WTC11 (cell line): ENCODE measurements around the gene HLA-DMA. TPM values are rescaled to one million over a fixed set of nuclear protein-coding genes. Genes with fewer than 3 reads are reported as not detected.

Source experiments
- ATAC-seq: fragments of 200-7000 bp; cut with Tn5 transposase; 2 replicates; pipeline ENCODE4 v1.10.0; 2021; ENCODE audit warnings: mild to moderate bottlenecking, moderate library complexity
- CTCF ChIA-PET: fragments of 300-600 bp; sonication (Branson Sonifier 250); formaldehyde crosslinking; loops from one replicate; lab custom pipeline; 2021; ENCODE audit warnings: antibody characterized with exemption; lab: Charles Lee
- POLR2A ChIA-PET: fragments of 350-600 bp; sonication (Branson Sonifier 250); formaldehyde crosslinking; loops from one replicate; lab custom pipeline; 2021; ENCODE audit warnings: antibody characterized with exemption; lab: Charles Lee
- DNase-seq: peaks from one replicate; pipeline ENCODE4 v3.0.0; 2021; ENCODE audit warnings: low spot score
- H3K27ac Mint-ChIP-seq: 2 replicates; pipeline ENCODE4 v1.8.0; 2021; ENCODE audit warnings: mixed read lengths
- H3K27me3 Mint-ChIP-seq: 2 replicates; pipeline ENCODE4 v1.8.0; 2021; ENCODE audit warnings: low read depth, mild to moderate bottlenecking, moderate library complexity, mixed read lengths
- H3K36me3 Mint-ChIP-seq: 2 replicates; pipeline ENCODE4 v1.8.0; 2021; ENCODE audit warnings: mixed read lengths
- H3K4me1 Mint-ChIP-seq: 2 replicates; pipeline ENCODE4 v1.8.0; 2022; ENCODE audit warnings: mixed read lengths
- H3K4me3 Mint-ChIP-seq: 2 replicates; pipeline ENCODE4 v1.8.0; 2021; ENCODE audit warnings: mild to moderate bottlenecking, moderate library complexity, mixed read lengths
- H3K9me3 Mint-ChIP-seq: 2 replicates; pipeline ENCODE4 v1.8.0; 2021; ENCODE audit warnings: mixed read lengths
- ATF1 ChIP-seq: sonication (generic); formaldehyde crosslinking; IDR thresholded peaks from 2 replicates; pipeline ENCODE4 v1.8.1; 2023; ENCODE audit warnings: mild to moderate bottlenecking, moderate library complexity, missing genetic modification reagents
- CREM ChIP-seq: sonication (generic); formaldehyde crosslinking; IDR thresholded peaks from 2 replicates; pipeline ENCODE4 v1.8.1; 2022; ENCODE audit warnings: mild to moderate bottlenecking, missing genetic modification reagents, moderate library complexity
- ETV6 ChIP-seq: sonication (generic); formaldehyde crosslinking; IDR thresholded peaks from 2 replicates; pipeline ENCODE4 v1.8.1; 2022; ENCODE audit warnings: mild to moderate bottlenecking, missing genetic modification reagents
- NFYB ChIP-seq: sonication (generic); formaldehyde crosslinking; conservative IDR thresholded peaks from 2 replicates; pipeline ENCODE4 v1.8.0; 2022; ENCODE audit warnings: low read depth, missing genetic modification reagents
- NR1H2 ChIP-seq: sonication (generic); formaldehyde crosslinking; IDR thresholded peaks from 2 replicates; pipeline ENCODE4 v1.9.0; 2021; ENCODE audit warnings: mild to moderate bottlenecking, moderate library complexity, missing genetic modification reagents
- NR2C2 ChIP-seq: sonication (generic); formaldehyde crosslinking; IDR thresholded peaks from 2 replicates; pipeline ENCODE4 v1.8.0; 2022; ENCODE audit warnings: mild to moderate bottlenecking, missing genetic modification reagents
- SOX15 ChIP-seq: fragments of 250-450 bp; sonication (Bioruptor Pico); IDR thresholded peaks from 2 replicates; pipeline ENCODE4 v1.9.0; 2021; ENCODE audit warnings: mild to moderate bottlenecking
- SP1 ChIP-seq: sonication (generic); formaldehyde crosslinking; conservative IDR thresholded peaks from 2 replicates; pipeline ENCODE4 v1.8.1; 2022; ENCODE audit warnings: missing genetic modification reagents
- ZBTB21 ChIP-seq: sonication (generic); formaldehyde crosslinking; IDR thresholded peaks from 2 replicates; pipeline ENCODE4 v1.8.1; 2023; ENCODE audit warnings: mild to moderate bottlenecking, missing genetic modification reagents, borderline replicate concordance
- ZNF121 ChIP-seq: sonication (generic); formaldehyde crosslinking; IDR thresholded peaks from 2 replicates; pipeline ENCODE4 v1.8.0; 2023; ENCODE audit warnings: missing genetic modification reagents
- total RNA-seq: library from RNA; stranded (reverse); gene quantifications from 3 replicates; pipeline ENCODE4 v1.2.3, GENCODE V29; 2021
- TF ChIP-seq, protein P1 (sequence below): sonication (generic); formaldehyde crosslinking; IDR thresholded peaks from 2 replicates; pipeline ENCODE4 v1.8.0; 2023; ENCODE audit warnings: missing genetic modification reagents, mild to moderate bottlenecking, borderline replicate concordance
- TF ChIP-seq, protein P2 (sequence below): sonication (generic); formaldehyde crosslinking; IDR thresholded peaks from 2 replicates; pipeline ENCODE4 v1.8.0; 2022; ENCODE audit warnings: missing genetic modification reagents
- TF ChIP-seq, protein P3 (sequence below): sonication (generic); formaldehyde crosslinking; IDR thresholded peaks from 2 replicates; pipeline ENCODE4 v1.8.1; 2022; ENCODE audit warnings: mild to moderate bottlenecking, moderate library complexity, missing genetic modification reagents

Gene HLA-DMA
- total RNA-seq, 1 experiment from 2014 or later, result 6.6 TPM

DNA sequence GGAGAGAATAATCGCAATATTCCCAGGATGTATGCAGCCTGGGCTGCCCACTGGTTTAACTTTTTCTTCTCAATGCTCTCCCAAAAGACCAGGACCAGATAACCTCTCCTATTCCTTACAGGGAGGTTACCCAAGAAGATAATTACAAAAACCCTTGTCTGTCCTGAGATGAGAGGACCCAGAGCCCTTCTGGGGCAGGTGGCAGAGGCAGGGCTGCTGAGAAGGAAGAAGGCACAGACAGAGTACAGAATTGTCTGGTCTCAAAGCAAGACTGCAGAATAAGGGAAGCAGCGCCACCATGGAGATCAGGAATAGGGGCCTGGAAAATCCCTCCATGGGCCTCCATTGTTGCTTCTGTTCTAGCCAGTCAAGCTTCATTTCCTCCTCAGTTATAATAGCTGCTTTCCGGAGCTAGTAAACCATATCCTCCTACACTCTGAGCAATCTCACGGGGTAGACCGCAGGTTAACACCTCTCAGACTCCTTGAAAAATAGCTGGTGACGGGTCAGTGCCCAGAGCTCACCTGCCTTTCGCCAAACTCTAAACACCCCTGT, 11.6 kb downstream of the HLA-DMA start:
- peaks cover 12% of the 10 kb centered on the region for H3K27me3 Mint-ChIP-seq
- ATAC-seq, result peak; percentile 39
- CTCF ChIA-PET, result interaction anchor here (1.3 to 6.1 kb wide), 6 partner anchors 9 to 103 kb away, joined by 6 to 82 read pairs (median 18); partner anchors contain the start of genes HLA-DMA and TAP2

DNA sequence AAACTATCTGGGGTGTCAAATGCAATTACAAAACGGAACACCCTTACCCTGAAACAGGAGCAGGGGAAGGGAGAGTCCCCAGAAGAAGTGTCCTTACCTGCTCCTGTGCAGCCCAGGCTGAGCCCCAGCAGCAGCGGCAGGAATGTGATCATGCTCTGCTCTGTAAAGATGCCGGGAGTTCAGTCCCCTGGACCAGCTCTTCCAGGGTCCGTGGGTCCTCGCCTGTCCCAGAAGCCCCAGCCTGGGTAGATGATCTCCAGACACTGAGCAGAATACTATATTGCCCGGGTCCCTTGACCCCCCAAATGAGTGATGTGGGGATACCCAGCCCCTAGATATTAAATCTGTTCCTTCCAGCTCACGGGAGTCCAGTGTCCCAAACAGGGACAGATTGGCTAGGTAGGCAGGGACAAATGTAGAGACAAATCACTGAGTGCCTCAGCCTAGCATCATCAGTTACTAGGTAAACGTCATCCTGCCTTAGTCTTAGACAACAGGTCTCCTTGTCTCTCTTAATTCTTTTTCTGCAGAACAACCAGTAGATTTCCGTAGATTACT, 12.2 kb downstream of the HLA-DMA start, which contains the start of gene HLA-DMB:
Gene HLA-DMB (minus strand): TSS at position 373 of the 558 bp plus-strand sequence. CDS start 221 bp downstream, at position 152.
- H3K9me3 Mint-ChIP-seq, result no peaks in the 10 kb centered on the region
- H3K36me3 Mint-ChIP-seq, result no peaks in the 10 kb centered on the region
- peaks cover 13% of the 10 kb centered on the region for H3K4me1 Mint-ChIP-seq
- H3K4me3 Mint-ChIP-seq, result peak within 1 kb of the TSS; percentile 60
- peaks cover 17% of the 10 kb centered on the region for H3K27me3 Mint-ChIP-seq
- peak; percentile 23 for DNase-seq
- POLR2A ChIA-PET, result interaction anchor here (1.1 to 1.7 kb wide), 2 partner anchors 31 to 96 kb away, joined by 3 to 9 read pairs; no protein-coding TSS in a partner anchor
- CTCF ChIA-PET, result interaction anchor here (0.7 to 6.1 kb wide), 8 partner anchors 8 to 102 kb away, joined by 3 to 82 read pairs (median 12); partner anchors contain the start of genes HLA-DMA and TAP2
- ATAC-seq, result peak; percentile 97
- TF ChIP-seq CREM (CRISPR knock-in tag) (peak; percentile 24; the same call in 1 of the 2 replicates), ETV6 (CRISPR knock-in tag) (no peak), NFYB (CRISPR knock-in tag) (peak; percentile 32; the same call in 1 of the 2 replicates), NR1H2 (CRISPR knock-in tag) (no peak)
- H3K27ac Mint-ChIP-seq, result peak within 1 kb of the TSS; percentile 67

More for the DNA sequence above, 11.6 kb downstream of the HLA-DMA start:
- Mint-ChIP-seq H3K4me1 (peaks cover 13% of the 10 kb centered on the region), H3K9me3 (no peaks in the 10 kb centered on the region), H3K27ac (peak overlapping the region; percentile 67), H3K4me3 (peak overlapping the region; percentile 60), H3K36me3 (no peaks in the 10 kb centered on the region)
- TF ChIP-seq SOX15 (CRISPR knock-in tag) (no peak), ZNF121 (CRISPR knock-in tag) (no peak), NR2C2 (no peak), SP1 (CRISPR knock-in tag) (no peak), ATF1 (CRISPR knock-in tag) (no peak), ZBTB21 (CRISPR knock-in tag) (no peak)
- TF ChIP-seq, protein P1, sequence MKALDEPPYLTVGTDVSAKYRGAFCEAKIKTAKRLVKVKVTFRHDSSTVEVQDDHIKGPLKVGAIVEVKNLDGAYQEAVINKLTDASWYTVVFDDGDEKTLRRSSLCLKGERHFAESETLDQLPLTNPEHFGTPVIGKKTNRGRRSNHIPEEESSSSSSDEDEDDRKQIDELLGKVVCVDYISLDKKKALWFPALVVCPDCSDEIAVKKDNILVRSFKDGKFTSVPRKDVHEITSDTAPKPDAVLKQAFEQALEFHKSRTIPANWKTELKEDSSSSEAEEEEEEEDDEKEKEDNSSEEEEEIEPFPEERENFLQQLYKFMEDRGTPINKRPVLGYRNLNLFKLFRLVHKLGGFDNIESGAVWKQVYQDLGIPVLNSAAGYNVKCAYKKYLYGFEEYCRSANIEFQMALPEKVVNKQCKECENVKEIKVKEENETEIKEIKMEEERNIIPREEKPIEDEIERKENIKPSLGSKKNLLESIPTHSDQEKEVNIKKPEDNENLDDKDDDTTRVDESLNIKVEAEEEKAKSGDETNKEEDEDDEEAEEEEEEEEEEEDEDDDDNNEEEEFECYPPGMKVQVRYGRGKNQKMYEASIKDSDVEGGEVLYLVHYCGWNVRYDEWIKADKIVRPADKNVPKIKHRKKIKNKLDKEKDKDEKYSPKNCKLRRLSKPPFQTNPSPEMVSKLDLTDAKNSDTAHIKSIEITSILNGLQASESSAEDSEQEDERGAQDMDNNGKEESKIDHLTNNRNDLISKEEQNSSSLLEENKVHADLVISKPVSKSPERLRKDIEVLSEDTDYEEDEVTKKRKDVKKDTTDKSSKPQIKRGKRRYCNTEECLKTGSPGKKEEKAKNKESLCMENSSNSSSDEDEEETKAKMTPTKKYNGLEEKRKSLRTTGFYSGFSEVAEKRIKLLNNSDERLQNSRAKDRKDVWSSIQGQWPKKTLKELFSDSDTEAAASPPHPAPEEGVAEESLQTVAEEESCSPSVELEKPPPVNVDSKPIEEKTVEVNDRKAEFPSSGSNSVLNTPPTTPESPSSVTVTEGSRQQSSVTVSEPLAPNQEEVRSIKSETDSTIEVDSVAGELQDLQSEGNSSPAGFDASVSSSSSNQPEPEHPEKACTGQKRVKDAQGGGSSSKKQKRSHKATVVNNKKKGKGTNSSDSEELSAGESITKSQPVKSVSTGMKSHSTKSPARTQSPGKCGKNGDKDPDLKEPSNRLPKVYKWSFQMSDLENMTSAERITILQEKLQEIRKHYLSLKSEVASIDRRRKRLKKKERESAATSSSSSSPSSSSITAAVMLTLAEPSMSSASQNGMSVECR (CRISPR knock-in tag), result no peak
- TF ChIP-seq, protein P2, sequence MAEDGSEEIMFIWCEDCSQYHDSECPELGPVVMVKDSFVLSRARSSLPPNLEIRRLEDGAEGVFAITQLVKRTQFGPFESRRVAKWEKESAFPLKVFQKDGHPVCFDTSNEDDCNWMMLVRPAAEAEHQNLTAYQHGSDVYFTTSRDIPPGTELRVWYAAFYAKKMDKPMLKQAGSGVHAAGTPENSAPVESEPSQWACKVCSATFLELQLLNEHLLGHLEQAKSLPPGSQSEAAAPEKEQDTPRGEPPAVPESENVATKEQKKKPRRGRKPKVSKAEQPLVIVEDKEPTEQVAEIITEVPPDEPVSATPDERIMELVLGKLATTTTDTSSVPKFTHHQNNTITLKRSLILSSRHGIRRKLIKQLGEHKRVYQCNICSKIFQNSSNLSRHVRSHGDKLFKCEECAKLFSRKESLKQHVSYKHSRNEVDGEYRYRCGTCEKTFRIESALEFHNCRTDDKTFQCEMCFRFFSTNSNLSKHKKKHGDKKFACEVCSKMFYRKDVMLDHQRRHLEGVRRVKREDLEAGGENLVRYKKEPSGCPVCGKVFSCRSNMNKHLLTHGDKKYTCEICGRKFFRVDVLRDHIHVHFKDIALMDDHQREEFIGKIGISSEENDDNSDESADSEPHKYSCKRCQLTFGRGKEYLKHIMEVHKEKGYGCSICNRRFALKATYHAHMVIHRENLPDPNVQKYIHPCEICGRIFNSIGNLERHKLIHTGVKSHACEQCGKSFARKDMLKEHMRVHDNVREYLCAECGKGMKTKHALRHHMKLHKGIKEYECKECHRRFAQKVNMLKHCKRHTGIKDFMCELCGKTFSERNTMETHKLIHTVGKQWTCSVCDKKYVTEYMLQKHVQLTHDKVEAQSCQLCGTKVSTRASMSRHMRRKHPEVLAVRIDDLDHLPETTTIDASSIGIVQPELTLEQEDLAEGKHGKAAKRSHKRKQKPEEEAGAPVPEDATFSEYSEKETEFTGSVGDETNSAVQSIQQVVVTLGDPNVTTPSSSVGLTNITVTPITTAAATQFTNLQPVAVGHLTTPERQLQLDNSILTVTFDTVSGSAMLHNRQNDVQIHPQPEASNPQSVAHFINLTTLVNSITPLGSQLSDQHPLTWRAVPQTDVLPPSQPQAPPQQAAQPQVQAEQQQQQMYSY, result no peak
- TF ChIP-seq, protein P3, sequence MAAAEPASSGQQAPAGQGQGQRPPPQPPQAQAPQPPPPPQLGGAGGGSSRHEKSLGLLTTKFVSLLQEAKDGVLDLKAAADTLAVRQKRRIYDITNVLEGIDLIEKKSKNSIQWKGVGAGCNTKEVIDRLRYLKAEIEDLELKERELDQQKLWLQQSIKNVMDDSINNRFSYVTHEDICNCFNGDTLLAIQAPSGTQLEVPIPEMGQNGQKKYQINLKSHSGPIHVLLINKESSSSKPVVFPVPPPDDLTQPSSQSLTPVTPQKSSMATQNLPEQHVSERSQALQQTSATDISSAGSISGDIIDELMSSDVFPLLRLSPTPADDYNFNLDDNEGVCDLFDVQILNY (CRISPR knock-in tag), result no peak
- no peak for DNase-seq
- POLR2A ChIA-PET, result interaction anchor here (1.7 kb wide), 1 partner anchor 30 kb away, joined by 9 read pairs; no protein-coding TSS in a partner anchor
